Liver (tissue), 9 donors: ENCODE results near the gene SNX3. TPM values are rescaled to one million over a fixed set of nuclear protein-coding genes. Genes with fewer than 3 reads are reported as not detected.
A peak's percentile ranks its signal among the peaks of the same experiment; 100 is the strongest.

Experiments used
- DNase-seq: peaks from one replicate; pipeline ENCODE4 v3.0.0-alpha.2; 2017; ENCODE audit warnings: low spot score
- H3K27ac ChIP-seq, 2 donors: one replicate each; pipeline ENCODE4 v1.7.0; 2013; ENCODE audit warnings: inconsistent platforms in 2 of 2, low read length in 2 of 2, control low read depth in 1 of 2, low read depth in 1 of 2, mild to moderate bottlenecking in 1 of 2
- H3K27me3 ChIP-seq, 4 donors: one replicate each; pipeline versions ENCODE4 v1.6.1 to v1.7.0; 2013; ENCODE audit warnings: low read length in 3 of 4, inconsistent platforms in 1 of 4, mild to moderate bottlenecking in 1 of 4, moderate library complexity in 1 of 4; ENCODE audit not compliant: control insufficient read depth in 4 of 4, insufficient read depth in 4 of 4
- H3K36me3 ChIP-seq, 4 donors: one replicate each; pipeline versions ENCODE4 v1.6.1 to v1.7.0; 2013; ENCODE audit warnings: low read length in 3 of 4, mild to moderate bottlenecking in 3 of 4, low read depth in 1 of 4, moderate library complexity in 1 of 4; ENCODE audit not compliant: control insufficient read depth in 4 of 4, insufficient read depth in 3 of 4
- H3K4me1 ChIP-seq, 4 donors: one replicate each; pipeline versions ENCODE4 v1.6.1 to v1.7.0; 2013; ENCODE audit warnings: low read length in 3 of 4, mild to moderate bottlenecking in 3 of 4, moderate library complexity in 1 of 4; ENCODE audit not compliant: control insufficient read depth in 4 of 4, insufficient read depth in 4 of 4
- H3K4me3 ChIP-seq, 3 donors: one replicate each; pipeline versions ENCODE4 v1.6.1 to v1.7.0; 2013; ENCODE audit warnings: low read length in 3 of 3, control low read depth in 1 of 3, low read depth in 1 of 3, mild to moderate bottlenecking in 1 of 3
- H3K9ac ChIP-seq, 2 donors: one replicate each; pipeline ENCODE4 v1.7.0; 2013; ENCODE audit warnings: low read length in 2 of 2, mild to moderate bottlenecking in 2 of 2, moderate library complexity in 2 of 2, control low read depth in 1 of 2, low read depth in 1 of 2
- H3K9me3 ChIP-seq, 4 donors: one replicate each; pipeline versions ENCODE4 v1.6.1 to v1.7.0; 2013; ENCODE audit warnings: low read length in 3 of 4; ENCODE audit not compliant: control insufficient read depth in 4 of 4
- ATF3 ChIP-seq: IDR thresholded peaks from 2 replicates; pipeline ENCODE4 v1.6.1; 2016; ENCODE audit warnings: antibody characterized with exemption
- EGR1 ChIP-seq, 2 donors: IDR thresholded peaks; 2 replicates each; pipeline ENCODE4 v1.6.1; 2016 to 2018; ENCODE audit warnings: antibody characterized with exemption in 2 of 2, low read depth in 2 of 2
- GABPA ChIP-seq, 2 donors: IDR thresholded peaks in 1 of 2; conservative IDR thresholded peaks in 1 of 2; 2 replicates each; pipeline ENCODE4 v1.6.1; 2016; ENCODE audit warnings: antibody characterized with exemption in 2 of 2, mild to moderate bottlenecking in 1 of 2, moderate library complexity in 1 of 2
- HNF4A ChIP-seq, 2 donors: conservative IDR thresholded peaks; 2 replicates each; pipeline ENCODE4 v1.6.1; 2016; ENCODE audit warnings: antibody characterized with exemption in 2 of 2, mild to moderate bottlenecking in 2 of 2
- HNF4G ChIP-seq: IDR thresholded peaks from 2 replicates; pipeline ENCODE4 v1.6.1; 2016; ENCODE audit warnings: antibody characterized with exemption
- RAD21 ChIP-seq, 2 donors: IDR thresholded peaks; 2 replicates each; pipeline ENCODE4 v1.6.1; 2016; ENCODE audit warnings: antibody characterized with exemption in 2 of 2, mild to moderate bottlenecking in 2 of 2
- REST ChIP-seq: IDR thresholded peaks from 2 replicates; pipeline ENCODE4 v1.6.1; 2016; ENCODE audit warnings: antibody characterized with exemption, mild to moderate bottlenecking
- SP1 ChIP-seq: IDR thresholded peaks from 2 replicates; pipeline ENCODE4 v1.6.1; 2018; ENCODE audit warnings: antibody characterized with exemption, mild to moderate bottlenecking
- ZBTB33 ChIP-seq: IDR thresholded peaks from 2 replicates; pipeline ENCODE4 v1.6.1; 2016; ENCODE audit warnings: antibody characterized with exemption
- WGBS: extraction: QIAGEN DNeasy Blood & Tissue Kit; methylation state at CpG from one replicate; pipeline ENCODE4 v1.1.7; 2013; 5-methylcytosine and 5-hydroxymethylcytosine counted together
- polyA plus RNA-seq, 2 donors: library from polyadenylated mRNA; stranded (reverse) in 1 of 2; unstranded in 1 of 2; fragments of 200-250 nt in 1 of 2; fragments of >200 nt in 1 of 2; fragmentation: Nextera tagmentation in 1 of 2; extraction: Ambion mirVana in 1 of 2; gene quantifications; one replicate each; pipeline versions ENCODE4 v1.2.1 to v1.2.3, GENCODE V29; 2013 to 2015
- total RNA-seq, 2 donors: library from RNA; depleted of rRNA; stranded (reverse); fragments of >200 nt; gene quantifications; one replicate each; pipeline ENCODE4 v1.2.3, GENCODE V29; 2014
- donor health status: healthy.
- donor health status: healthy.
- donor health status: healthy.
- donor health status: healthy.
- donor health status: healthy.

SNX3 gene
- total and polyA plus RNA-seq, 4 donors = 67.9 to 161 (median 111) TPM

- H3K36me3 ChIP-seq = no peaks in the 10 kb centered on the region
- no peak overlapping the region for H3K4me3 ChIP-seq
- 17% methylated on average over 43 of the region's 43 CpGs for WGBS
- no peak overlapping the region for H3K27ac ChIP-seq
- peaks cover 6 to 24% (median 16%) of the 10 kb centered on the region in 4 donors for H3K4me1 ChIP-seq
- no peak for TF ChIP-seq GABPA (IDR thresholded peaks at IDR 0.05 in 1 of 2, conservative IDR thresholded peaks at IDR 0.05 in 1 of 2)
- peak; percentile 94 for TF ChIP-seq REST
- peaks cover 0 to 4% (median 0%) of the 10 kb centered on the region in 4 donors for H3K9me3 ChIP-seq
- H3K27me3 ChIP-seq = peaks cover 0 to 32% (median 7%) of the 10 kb centered on the region in 4 donors
- DNase-seq = no peak
- H3K9ac ChIP-seq = no peak overlapping the region
Observed at GRCh38 chr6:108174371-108175175, 86.3 kb downstream of the SNX3 start.

GRCh38 chr6:108171918-108172516 is 88.8 kb downstream of the SNX3 start:
- WGBS = 57% methylated on average over 3 of the region's 3 CpGs
- H3K4me1 ChIP-seq = peaks cover 13 to 49% (median 33%) of the 10 kb centered on the region in 4 donors
- peaks cover 0 to 4% (median 0%) of the 10 kb centered on the region in 4 donors for H3K9me3 ChIP-seq
- no peak overlapping the region for H3K27ac ChIP-seq
- H3K27me3 ChIP-seq = peaks cover 0 to 38% (median 12%) of the 10 kb centered on the region in 4 donors
- no peaks in the 10 kb centered on the region for H3K36me3 ChIP-seq
- H3K4me3 ChIP-seq = no peak overlapping the region
- DNase-seq = no peak
- no peak overlapping the region for H3K9ac ChIP-seq
- TF ChIP-seq ATF3 (no peak), EGR1 (IDR thresholded peaks at IDR 0.05; ENCODE audit: low read depth in 2 of 2) (no peak), HNF4G (no peak), HNF4A (conservative IDR thresholded peaks at IDR 0.05) (no peak), SP1 (no peak), ZBTB33 (no peak), REST (no peak), RAD21 (IDR thresholded peaks at IDR 0.05) (no peak)
